Measurements from ENCODE around the gene OR2H1. TPM values are rescaled to one million over a fixed set of nuclear protein-coding genes. Genes with fewer than 3 reads are reported as not detected.

The OR2H1 gene
- total RNA-seq, 1 experiment from 2014 or later: not detected

GRCh38 chr6:29509711-29510110 is 52.8 kb downstream of the OR2H1 start:
- no peak for DNase-seq (ENCODE audit: low read depth)

GRCh38 chr6:29510202-29510601 is 53.2 kb downstream of the OR2H1 start:
- DNase-seq (ENCODE audit: low read depth): peak; percentile 17

- no peak for DNase-seq (ENCODE audit: low read depth)
These were observed 53.9 kb downstream of the OR2H1 start for GRCh38 chr6:29510746-29511300.

Other genes starting within 250 kb of the OR2H1 start
- not detected in 2 replicates for gene OR14J1, start 155.5 kb upstream of the OR2H1 start, total RNA-seq (2014; rRNA removed; shearing (Covaris generic))
- gene OR5V1, start 88.3 kb upstream of the OR2H1 start, total RNA-seq (2014; rRNA removed; shearing (Covaris generic)): not detected in 2 replicates
- not detected in 2 replicates for gene OR12D3, start 81.9 kb upstream of the OR2H1 start, total RNA-seq (2014; rRNA removed; shearing (Covaris generic))
- not detected in 2 replicates for gene OR12D2, start 61.5 kb upstream of the OR2H1 start, total RNA-seq (2014; rRNA removed; shearing (Covaris generic))
- not detected in 2 replicates for gene OR12D1, start 42.2 kb upstream of the OR2H1 start, total RNA-seq (2014; rRNA removed; shearing (Covaris generic))
- gene OR10C1, start 17.8 kb upstream of the OR2H1 start, total RNA-seq (2014; rRNA removed; shearing (Covaris generic)): not detected in 2 replicates
- not detected in 2 replicates for gene OR11A1, start 84 bp upstream of the OR2H1 start, total RNA-seq (2014; rRNA removed; shearing (Covaris generic))
- gene MAS1L, start 30.8 kb downstream of the OR2H1 start, total RNA-seq (2014; rRNA removed; shearing (Covaris generic)): not detected in 2 replicates
- gene UBD, start 102.6 kb downstream of the OR2H1 start, total RNA-seq (2014; rRNA removed; shearing (Covaris generic)): not detected in 2 replicates
- not detected in 2 replicates for gene OR2H2, start 128.0 kb downstream of the OR2H1 start, total RNA-seq (2014; rRNA removed; shearing (Covaris generic))
- gene GABBR1, start 176.0 kb downstream of the OR2H1 start, total RNA-seq (2014; rRNA removed; shearing (Covaris generic)): 5.4 and 10.4 TPM in 2 replicates
- not detected in 2 replicates for gene MOG, start 199.9 kb downstream of the OR2H1 start, total RNA-seq (2014; rRNA removed; shearing (Covaris generic))
- not detected in 2 replicates for gene ZFP57, start 224.0 kb downstream of the OR2H1 start, total RNA-seq (2014; rRNA removed; shearing (Covaris generic))